ENCODE data around the gene C1orf94. TPM values are rescaled to one million over a fixed set of nuclear protein-coding genes. Genes with fewer than 3 reads are reported as not detected.

The C1orf94 gene
- polyA plus RNA-seq, 1 experiment, result not detected

GRCh38 chr1:34231441-34231840 lies 54.7 kb downstream of the C1orf94 start:
- Histone ChIP-seq H3K36me3 (ENCODE audit: control insufficient read depth, insufficient read depth, low read length) (no peaks in the 10 kb centered on the region), H3K27me3 (ENCODE audit: control insufficient read depth, insufficient read depth, low read length) (no peaks in the 10 kb centered on the region), H3K4me3 (ENCODE audit: low read depth, low read length) (no peak overlapping the region)
- ChIA-PET POLR2A (no interaction called here), CTCF (no interaction called here)
- no peak for DNase-seq (ENCODE audit: low read depth)
- TF ChIP-seq, protein P1, sequence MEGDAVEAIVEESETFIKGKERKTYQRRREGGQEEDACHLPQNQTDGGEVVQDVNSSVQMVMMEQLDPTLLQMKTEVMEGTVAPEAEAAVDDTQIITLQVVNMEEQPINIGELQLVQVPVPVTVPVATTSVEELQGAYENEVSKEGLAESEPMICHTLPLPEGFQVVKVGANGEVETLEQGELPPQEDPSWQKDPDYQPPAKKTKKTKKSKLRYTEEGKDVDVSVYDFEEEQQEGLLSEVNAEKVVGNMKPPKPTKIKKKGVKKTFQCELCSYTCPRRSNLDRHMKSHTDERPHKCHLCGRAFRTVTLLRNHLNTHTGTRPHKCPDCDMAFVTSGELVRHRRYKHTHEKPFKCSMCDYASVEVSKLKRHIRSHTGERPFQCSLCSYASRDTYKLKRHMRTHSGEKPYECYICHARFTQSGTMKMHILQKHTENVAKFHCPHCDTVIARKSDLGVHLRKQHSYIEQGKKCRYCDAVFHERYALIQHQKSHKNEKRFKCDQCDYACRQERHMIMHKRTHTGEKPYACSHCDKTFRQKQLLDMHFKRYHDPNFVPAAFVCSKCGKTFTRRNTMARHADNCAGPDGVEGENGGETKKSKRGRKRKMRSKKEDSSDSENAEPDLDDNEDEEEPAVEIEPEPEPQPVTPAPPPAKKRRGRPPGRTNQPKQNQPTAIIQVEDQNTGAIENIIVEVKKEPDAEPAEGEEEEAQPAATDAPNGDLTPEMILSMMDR (IDR thresholded peaks at IDR 0.05; ENCODE audit: insufficient read depth, low read depth, low read length), result no peak

DNA sequence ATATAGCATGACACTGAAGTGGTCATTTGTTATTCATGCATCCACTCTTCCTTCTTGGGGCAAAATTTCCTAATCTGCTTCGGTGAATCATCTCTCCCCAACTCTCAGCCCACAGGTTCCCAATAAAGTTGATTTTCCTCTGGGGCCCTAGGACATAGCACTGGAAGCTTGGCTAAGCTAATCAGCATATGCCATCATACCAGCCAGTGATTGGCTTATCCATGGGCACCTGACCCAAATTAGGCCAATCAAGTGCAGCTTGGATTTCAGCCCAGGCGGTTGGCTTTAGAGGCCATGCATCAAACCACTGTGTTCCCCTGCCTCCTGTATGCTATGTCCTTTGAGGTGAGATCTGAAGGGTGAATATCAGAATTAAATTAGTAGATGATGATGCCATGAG lies 58.9 kb downstream of the C1orf94 start:
- ChIA-PET POLR2A (no interaction called here), CTCF (interaction anchor here (1.1 kb wide), 1 partner anchor 34 kb away, joined by 3 read pairs; no protein-coding TSS in a partner anchor)
- H3K36me3 ChIP-seq (ENCODE audit: control insufficient read depth, insufficient read depth, low read length), result no peaks in the 10 kb centered on the region
- H3K27me3 ChIP-seq (ENCODE audit: control insufficient read depth, insufficient read depth, low read length), result no peaks in the 10 kb centered on the region
- DNase-seq (ENCODE audit: low read depth), result no peak
- TF ChIP-seq, protein P1 (IDR thresholded peaks at IDR 0.05; ENCODE audit: insufficient read depth, low read depth, low read length), result no peak
- H3K4me3 ChIP-seq (ENCODE audit: low read depth, low read length), result no peak overlapping the region

- ChIA-PET POLR2A (no interaction called here), CTCF (no interaction called here)
- H3K36me3 ChIP-seq (ENCODE audit: control insufficient read depth, insufficient read depth, low read length), result no peaks in the 10 kb centered on the region
- H3K27me3 ChIP-seq (ENCODE audit: control insufficient read depth, insufficient read depth, low read length), result no peaks in the 10 kb centered on the region
- no peak for DNase-seq (ENCODE audit: low read depth)
- TF ChIP-seq, protein P1 (IDR thresholded peaks at IDR 0.05; ENCODE audit: insufficient read depth, low read depth, low read length), result no peak
- H3K4me3 ChIP-seq (ENCODE audit: low read depth, low read length), result no peak overlapping the region
Observed at GRCh38 chr1:34236089-34236488, 59.4 kb downstream of the C1orf94 start.

- TF ChIP-seq, protein P1 (IDR thresholded peaks at IDR 0.05; ENCODE audit: insufficient read depth, low read depth, low read length), result no peak
- ChIA-PET POLR2A (no interaction called here), CTCF (no interaction called here)
- H3K4me3 ChIP-seq (ENCODE audit: low read depth, low read length), result no peak overlapping the region
- H3K36me3 ChIP-seq (ENCODE audit: control insufficient read depth, insufficient read depth, low read length), result no peaks in the 10 kb centered on the region
- no peak for DNase-seq (ENCODE audit: low read depth)
- H3K27me3 ChIP-seq (ENCODE audit: control insufficient read depth, insufficient read depth, low read length), result no peaks in the 10 kb centered on the region
Observed at GRCh38 chr1:34237151-34237815, 60.6 kb downstream of the C1orf94 start.

DNA sequence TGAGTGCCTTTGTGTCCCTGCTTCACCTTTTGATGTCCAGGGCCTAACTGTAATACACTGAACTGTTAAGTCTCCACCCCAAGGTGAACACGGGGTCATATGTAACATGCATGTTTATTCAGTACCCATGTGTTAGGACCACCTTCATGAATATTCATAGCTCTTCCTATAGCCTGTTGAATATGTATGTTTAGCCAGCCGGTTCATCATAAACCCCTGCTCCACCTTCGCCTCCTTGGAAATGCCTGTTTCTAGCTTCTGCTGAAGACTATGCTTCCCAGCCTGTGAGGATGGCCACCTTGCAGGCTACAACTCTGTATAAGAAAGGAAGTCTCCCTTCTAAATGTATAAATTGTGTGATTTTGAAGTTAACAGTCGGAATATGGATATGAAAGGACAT lies 69.3 kb downstream of the C1orf94 start:
- no peak for DNase-seq (ENCODE audit: low read depth)
- Histone ChIP-seq H3K36me3 (ENCODE audit: control insufficient read depth, insufficient read depth, low read length) (no peaks in the 10 kb centered on the region), H3K4me3 (ENCODE audit: low read depth, low read length) (no peak overlapping the region), H3K27me3 (ENCODE audit: control insufficient read depth, insufficient read depth, low read length) (no peaks in the 10 kb centered on the region)
- TF ChIP-seq, protein P1 (IDR thresholded peaks at IDR 0.05; ENCODE audit: insufficient read depth, low read depth, low read length), result no peak
- ChIA-PET POLR2A (no interaction called here), CTCF (no interaction called here)
